Thyroid gland (tissue), 4 donors: ENCODE measurements around the gene CACNA1H.

ENCODE experiments used
- CTCF ChIP-seq, 6 experiments: fragments of 200-600 bp in 3 of 6; fragments of 450-650 bp in 3 of 6; sonication (generic) in 3 of 6; IDR thresholded peaks; one replicate each; pipeline ENCODE4 v1.5.1; 2016 to 2019; ENCODE audit warnings: antibody characterized with exemption in 6 of 6, mild to moderate bottlenecking in 2 of 6, inconsistent platforms in 1 of 6, moderate library complexity in 1 of 6
- POLR2A ChIP-seq, 2 donors: fragments of 450-650 bp; IDR thresholded peaks; one replicate each; pipeline ENCODE4 v1.6.1; 2017; ENCODE audit warnings: antibody characterized with exemption in 2 of 2, mild to moderate bottlenecking in 2 of 2, moderate library complexity in 1 of 2

GRCh38 chr16:1137604-1138003 is 15.3 kb upstream of the CACNA1H start:
- TF ChIP-seq CTCF (IDR thresholded peaks at IDR 0.05) (no peak), POLR2A (IDR thresholded peaks at IDR 0.05) (no peak)
